OCI-LY7 (cell line): Measurements from ENCODE around the gene ATP6V0C.

Experiments used
- CTCF ChIP-seq: fragments of 200-600 bp; sonication (generic); conservative IDR thresholded peaks from 2 replicates; pipeline ENCODE4 v1.5.1; 2014; ENCODE audit warnings: mild to moderate bottlenecking, antibody characterized with exemption, low read length, moderate library complexity, mixed read lengths
- EZH2phosphoT487 ChIP-seq: fragments of 200-600 bp; sonication (generic); IDR thresholded peaks from 2 replicates; pipeline ENCODE4 v1.6.1; 2018; ENCODE audit warnings: low read depth, borderline replicate concordance, mild to moderate bottlenecking, mixed run types, antibody characterized with exemption, low read length, moderate library complexity, mixed read lengths

GRCh38 chr16:2474877-2475412 is 38.8 kb upstream of the ATP6V0C start, which contains the start of gene TBC1D24:
- no peak for TF ChIP-seq CTCF
- no peak for TF ChIP-seq EZH2phosphoT487
